Measurements from ENCODE around the gene FKBP15.

DNA sequence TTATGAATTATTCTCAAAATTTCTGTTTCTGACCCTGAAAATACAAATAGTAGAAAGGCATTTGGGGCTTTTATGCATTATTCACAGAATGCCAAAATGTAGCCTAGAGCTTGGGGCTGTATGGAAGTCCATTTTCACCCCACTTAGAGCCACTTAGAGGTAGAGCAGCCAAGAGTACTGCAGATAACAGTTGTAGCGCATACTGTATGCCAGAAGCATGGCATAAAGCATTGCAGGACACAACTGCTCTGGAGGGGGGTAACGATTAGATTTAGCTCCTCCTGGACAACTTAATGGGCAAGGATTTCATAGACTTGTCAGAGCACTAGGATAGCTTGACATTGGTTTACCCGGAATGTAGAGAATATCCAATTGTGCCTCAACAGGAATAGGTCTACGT, 15.9 kb upstream of the FKBP15 start:
- TF ChIP-seq, protein P1, sequence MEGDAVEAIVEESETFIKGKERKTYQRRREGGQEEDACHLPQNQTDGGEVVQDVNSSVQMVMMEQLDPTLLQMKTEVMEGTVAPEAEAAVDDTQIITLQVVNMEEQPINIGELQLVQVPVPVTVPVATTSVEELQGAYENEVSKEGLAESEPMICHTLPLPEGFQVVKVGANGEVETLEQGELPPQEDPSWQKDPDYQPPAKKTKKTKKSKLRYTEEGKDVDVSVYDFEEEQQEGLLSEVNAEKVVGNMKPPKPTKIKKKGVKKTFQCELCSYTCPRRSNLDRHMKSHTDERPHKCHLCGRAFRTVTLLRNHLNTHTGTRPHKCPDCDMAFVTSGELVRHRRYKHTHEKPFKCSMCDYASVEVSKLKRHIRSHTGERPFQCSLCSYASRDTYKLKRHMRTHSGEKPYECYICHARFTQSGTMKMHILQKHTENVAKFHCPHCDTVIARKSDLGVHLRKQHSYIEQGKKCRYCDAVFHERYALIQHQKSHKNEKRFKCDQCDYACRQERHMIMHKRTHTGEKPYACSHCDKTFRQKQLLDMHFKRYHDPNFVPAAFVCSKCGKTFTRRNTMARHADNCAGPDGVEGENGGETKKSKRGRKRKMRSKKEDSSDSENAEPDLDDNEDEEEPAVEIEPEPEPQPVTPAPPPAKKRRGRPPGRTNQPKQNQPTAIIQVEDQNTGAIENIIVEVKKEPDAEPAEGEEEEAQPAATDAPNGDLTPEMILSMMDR (IDR thresholded peaks at IDR 0.05): no peak
- no peak for TF ChIP-seq ZNF396 (CRISPR knock-in tag; IDR thresholded peaks at IDR 0.05; ENCODE audit: borderline replicate concordance)
